T-helper 17 cell (primary cell): ENCODE results near the gene ASXL1. TPM values are rescaled to one million over a fixed set of nuclear protein-coding genes. Genes with fewer than 3 reads are reported as not detected.

Experiments
- ATAC-seq: fragments of 150-1000 bp; cut with Tn5 transposase; 2 replicates; pipeline ENCODE4 v1.10.0; 2021; ENCODE audit warnings: mild to moderate bottlenecking, moderate library complexity
- DNase-seq, 3 donors: peaks; one replicate each; pipeline versions ENCODE4 v3.0.0 to v3.0.0-alpha.2; 2020 to 2021
- H3K9me3 ChIP-seq: one replicate; pipeline ENCODE4 v1.7.0; 2013; ENCODE audit warnings: low read length, mild to moderate bottlenecking; ENCODE audit not compliant: control insufficient read depth, poor library complexity, severe bottlenecking
- H3K27ac Mint-ChIP-seq: one replicate; pipeline ENCODE4 v1.8.0; 2022; ENCODE audit warnings: mild to moderate bottlenecking, moderate library complexity, mixed read lengths
- H3K27me3 Mint-ChIP-seq: one replicate; pipeline ENCODE4 v1.8.0; 2022; ENCODE audit warnings: mixed read lengths
- H3K36me3 Mint-ChIP-seq: one replicate; pipeline ENCODE4 v1.8.0; 2022; ENCODE audit warnings: low read depth, mixed read lengths
- H3K4me1 Mint-ChIP-seq: one replicate; pipeline ENCODE4 v1.8.0; 2022; ENCODE audit warnings: mild to moderate bottlenecking, mixed read lengths
- H3K4me3 Mint-ChIP-seq: one replicate; pipeline ENCODE4 v1.8.0; 2022; ENCODE audit warnings: mild to moderate bottlenecking, moderate library complexity, mixed read lengths
- total RNA-seq, 4 donors: library from RNA in 2 of 4; stranded (reverse) in 2 of 4; gene quantifications; one replicate each; pipeline ENCODE4 v1.2.3 and lab custom pipeline; 2022 to 2026

ASXL1 gene
- total RNA-seq, 2 donors from 2014 or later = 198 to 207 TPM

GRCh38 chr20:32481311-32482142 is 123.4 kb downstream of the ASXL1 start:
- Mint-ChIP-seq H3K4me1 (peaks cover 40% of the 10 kb centered on the region), H3K36me3 (no peaks in the 10 kb centered on the region), H3K27ac (peak overlapping the region; percentile 56), H3K27me3 (no peaks in the 10 kb centered on the region), H3K4me3 (peak overlapping the region; percentile 92)
- ATAC-seq (no peak), DNase-seq (no peak)
- H3K9me3 ChIP-seq = no peaks in the 10 kb centered on the region

GRCh38 chr20:32482143-32482441 is 124.0 kb downstream of the ASXL1 start:
- peaks cover 38% of the 10 kb centered on the region for H3K4me1 Mint-ChIP-seq
- ATAC-seq (no peak), DNase-seq (no peak)
- H3K9me3 ChIP-seq = no peaks in the 10 kb centered on the region
- H3K4me3 Mint-ChIP-seq = peak overlapping the region; percentile 92
- H3K27me3 Mint-ChIP-seq = no peaks in the 10 kb centered on the region
- H3K36me3 Mint-ChIP-seq = no peaks in the 10 kb centered on the region
- peak overlapping the region; percentile 3 for H3K27ac Mint-ChIP-seq

- no peaks in the 10 kb centered on the region for H3K27me3 Mint-ChIP-seq
- ATAC-seq (peak; percentile 8), DNase-seq (peak in 2 of 3 donors; percentile 20 to 36)
- H3K27ac Mint-ChIP-seq = peak overlapping the region; percentile 3
- peak overlapping the region; percentile 92 for H3K4me3 Mint-ChIP-seq
- no peaks in the 10 kb centered on the region for H3K36me3 Mint-ChIP-seq
- no peaks in the 10 kb centered on the region for H3K9me3 ChIP-seq
- peaks cover 41% of the 10 kb centered on the region for H3K4me1 Mint-ChIP-seq
Measured at GRCh38 chr20:32482442-32483261, 124.5 kb downstream of the ASXL1 start.

GRCh38 chr20:32483351-32484224 is 125.5 kb downstream of the ASXL1 start:
- H3K36me3 Mint-ChIP-seq = no peaks in the 10 kb centered on the region

GRCh38 chr20:32484225-32484957 is 126.3 kb downstream of the ASXL1 start:
- H3K9me3 ChIP-seq = no peaks in the 10 kb centered on the region
- Mint-ChIP-seq H3K4me3 (peak overlapping the region; percentile 92), H3K36me3 (peaks cover 2% of the 10 kb centered on the region), H3K27ac (peak overlapping the region; percentile 87), H3K27me3 (no peaks in the 10 kb centered on the region), H3K4me1 (peaks cover 36% of the 10 kb centered on the region)
- DNase-seq (peak in 2 of 3 donors; percentile 21 to 37), ATAC-seq (no peak)

More at GRCh38 chr20:32483351-32484224, 125.5 kb downstream of the ASXL1 start:
- peak overlapping the region; percentile 57 for H3K27ac Mint-ChIP-seq
- no peaks in the 10 kb centered on the region for H3K9me3 ChIP-seq
- H3K27me3 Mint-ChIP-seq = no peaks in the 10 kb centered on the region
- peak overlapping the region; percentile 92 for H3K4me3 Mint-ChIP-seq
- H3K4me1 Mint-ChIP-seq = peaks cover 37% of the 10 kb centered on the region
- DNase-seq (peak; percentile 59 to 73 (median 72)), ATAC-seq (peak; percentile 54)

- peaks cover 30% of the 10 kb centered on the region for H3K4me1 Mint-ChIP-seq
Measured at GRCh38 chr20:32484958-32485769, 127.0 kb downstream of the ASXL1 start.

GRCh38 chr20:32485770-32486478 is 127.8 kb downstream of the ASXL1 start:
- Mint-ChIP-seq H3K4me1 (peaks cover 28% of the 10 kb centered on the region), H3K36me3 (peaks cover 5% of the 10 kb centered on the region), H3K27me3 (no peaks in the 10 kb centered on the region), H3K27ac (peak overlapping the region; percentile 87), H3K4me3 (no peak overlapping the region)
- no peaks in the 10 kb centered on the region for H3K9me3 ChIP-seq
- DNase-seq (no peak), ATAC-seq (no peak)

More at GRCh38 chr20:32484958-32485769, 127.0 kb downstream of the ASXL1 start:
- no peaks in the 10 kb centered on the region for H3K9me3 ChIP-seq
- peak; percentile 87 for ATAC-seq
- peak overlapping the region; percentile 87 for H3K27ac Mint-ChIP-seq
- H3K27me3 Mint-ChIP-seq = no peaks in the 10 kb centered on the region
- H3K4me3 Mint-ChIP-seq = peak overlapping the region; percentile 92
- peaks cover 2% of the 10 kb centered on the region for H3K36me3 Mint-ChIP-seq
- peak; percentile 46 to 70 (median 63) for DNase-seq

- Mint-ChIP-seq H3K27ac (peak overlapping the region; percentile 87), H3K36me3 (peaks cover 6% of the 10 kb centered on the region), H3K27me3 (no peaks in the 10 kb centered on the region), H3K4me3 (no peak overlapping the region), H3K4me1 (peaks cover 32% of the 10 kb centered on the region)
- H3K9me3 ChIP-seq = no peaks in the 10 kb centered on the region
- no peak for ATAC-seq
- no peak for DNase-seq
Measured at GRCh38 chr20:32487381-32487780, 129.2 kb downstream of the ASXL1 start.

- H3K27me3 Mint-ChIP-seq = no peaks in the 10 kb centered on the region
- H3K4me3 Mint-ChIP-seq = no peak overlapping the region
- peaks cover 6% of the 10 kb centered on the region for H3K36me3 Mint-ChIP-seq
- H3K27ac Mint-ChIP-seq = peak overlapping the region; percentile 87
- peaks cover 30% of the 10 kb centered on the region for H3K4me1 Mint-ChIP-seq
- no peak for DNase-seq
- no peaks in the 10 kb centered on the region for H3K9me3 ChIP-seq
- no peak for ATAC-seq
Measured at GRCh38 chr20:32488066-32488838, 130.1 kb downstream of the ASXL1 start.
